ENCODE data around the gene ARIH2.

Gene ARIH2

DNA sequence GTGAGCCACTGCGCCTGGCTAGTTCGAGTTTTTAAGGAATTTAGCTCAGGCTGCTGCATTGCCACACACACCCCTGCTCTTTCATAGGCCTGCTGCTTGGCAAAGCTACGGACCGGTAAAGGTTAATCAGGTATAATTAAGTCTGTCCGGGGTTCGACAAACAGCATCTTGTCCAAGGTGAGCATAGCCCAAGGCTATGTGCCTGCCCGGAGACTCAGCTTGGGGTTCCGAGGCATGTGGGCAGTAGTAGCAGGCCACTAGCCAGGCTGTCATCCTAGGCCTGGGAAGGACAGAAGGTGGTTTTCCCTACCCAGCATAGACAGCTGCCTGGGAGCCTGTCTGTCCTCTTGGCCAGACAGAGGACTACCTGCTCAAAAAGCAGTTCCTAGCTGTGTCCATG, 78.0 kb downstream of the ARIH2 start:
- TF ChIP-seq CREB1 (IDR thresholded peaks at IDR 0.05; ENCODE audit: low read depth) (no peak), ZBTB7A (IDR thresholded peaks at IDR 0.05; ENCODE audit: low read depth) (no peak), EP300 (IDR thresholded peaks at IDR 0.05; ENCODE audit: borderline replicate concordance) (no peak), EGR1 (IDR thresholded peaks at IDR 0.05) (no peak)

DNA sequence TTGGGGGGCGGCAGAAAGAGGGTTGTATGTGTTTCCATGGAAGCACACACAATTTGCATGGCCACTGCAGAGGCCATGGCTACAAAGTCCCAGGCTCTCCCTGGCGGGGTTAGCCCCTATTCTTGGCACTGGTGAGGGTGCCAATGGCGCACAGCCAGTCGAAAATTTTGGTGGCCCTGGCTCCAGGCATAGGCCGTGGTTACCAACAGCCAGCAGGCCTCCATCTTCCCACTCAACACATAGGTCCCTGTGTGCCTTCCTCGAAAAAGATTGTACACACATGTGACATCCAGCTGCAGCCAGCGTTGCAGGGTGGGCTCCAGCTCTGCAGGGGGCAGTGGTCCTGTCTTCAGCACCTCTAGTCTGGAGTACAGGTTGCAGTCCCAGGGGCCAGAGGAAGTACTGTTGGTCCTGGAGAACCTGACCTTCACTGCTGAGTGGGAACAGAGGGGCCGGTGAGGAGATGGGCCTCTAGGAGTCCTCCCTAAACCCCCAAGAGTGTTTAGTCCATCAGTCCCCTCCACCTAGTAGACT, 78.5 kb downstream of the ARIH2 start:
- TF ChIP-seq, protein P1, sequence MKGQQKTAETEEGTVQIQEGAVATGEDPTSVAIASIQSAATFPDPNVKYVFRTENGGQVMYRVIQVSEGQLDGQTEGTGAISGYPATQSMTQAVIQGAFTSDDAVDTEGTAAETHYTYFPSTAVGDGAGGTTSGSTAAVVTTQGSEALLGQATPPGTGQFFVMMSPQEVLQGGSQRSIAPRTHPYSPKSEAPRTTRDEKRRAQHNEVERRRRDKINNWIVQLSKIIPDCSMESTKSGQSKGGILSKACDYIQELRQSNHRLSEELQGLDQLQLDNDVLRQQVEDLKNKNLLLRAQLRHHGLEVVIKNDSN (IDR thresholded peaks at IDR 0.05), result no peak
- TF ChIP-seq, protein P2, sequence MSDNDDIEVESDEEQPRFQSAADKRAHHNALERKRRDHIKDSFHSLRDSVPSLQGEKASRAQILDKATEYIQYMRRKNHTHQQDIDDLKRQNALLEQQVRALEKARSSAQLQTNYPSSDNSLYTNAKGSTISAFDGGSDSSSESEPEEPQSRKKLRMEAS (IDR thresholded peaks at IDR 0.05), result no peak
- TF ChIP-seq RAD21 (IDR thresholded peaks at IDR 0.05; ENCODE audit: low read depth), result no peak
- TF ChIP-seq TCF12 (IDR thresholded peaks at IDR 0.05; ENCODE audit: low read depth), result no peak
- TF ChIP-seq EP300 (IDR thresholded peaks at IDR 0.05; ENCODE audit: borderline replicate concordance), result no peak
- no peak for TF ChIP-seq CREB1 (IDR thresholded peaks at IDR 0.05; ENCODE audit: low read depth)
- no peak for TF ChIP-seq CEBPB (IDR thresholded peaks at IDR 0.05)
- no peak for TF ChIP-seq YY1 (IDR thresholded peaks at IDR 0.05; ENCODE audit: low read depth)
- TF ChIP-seq TEAD4 (IDR thresholded peaks at IDR 0.05), result no peak
- no peak for TF ChIP-seq ZBTB7A (IDR thresholded peaks at IDR 0.05; ENCODE audit: low read depth)
- TF ChIP-seq TAF1 (IDR thresholded peaks at IDR 0.05; ENCODE audit: low read depth), result no peak
- no peak for TF ChIP-seq NFIC (IDR thresholded peaks at IDR 0.05)
- TF ChIP-seq, protein P3, sequence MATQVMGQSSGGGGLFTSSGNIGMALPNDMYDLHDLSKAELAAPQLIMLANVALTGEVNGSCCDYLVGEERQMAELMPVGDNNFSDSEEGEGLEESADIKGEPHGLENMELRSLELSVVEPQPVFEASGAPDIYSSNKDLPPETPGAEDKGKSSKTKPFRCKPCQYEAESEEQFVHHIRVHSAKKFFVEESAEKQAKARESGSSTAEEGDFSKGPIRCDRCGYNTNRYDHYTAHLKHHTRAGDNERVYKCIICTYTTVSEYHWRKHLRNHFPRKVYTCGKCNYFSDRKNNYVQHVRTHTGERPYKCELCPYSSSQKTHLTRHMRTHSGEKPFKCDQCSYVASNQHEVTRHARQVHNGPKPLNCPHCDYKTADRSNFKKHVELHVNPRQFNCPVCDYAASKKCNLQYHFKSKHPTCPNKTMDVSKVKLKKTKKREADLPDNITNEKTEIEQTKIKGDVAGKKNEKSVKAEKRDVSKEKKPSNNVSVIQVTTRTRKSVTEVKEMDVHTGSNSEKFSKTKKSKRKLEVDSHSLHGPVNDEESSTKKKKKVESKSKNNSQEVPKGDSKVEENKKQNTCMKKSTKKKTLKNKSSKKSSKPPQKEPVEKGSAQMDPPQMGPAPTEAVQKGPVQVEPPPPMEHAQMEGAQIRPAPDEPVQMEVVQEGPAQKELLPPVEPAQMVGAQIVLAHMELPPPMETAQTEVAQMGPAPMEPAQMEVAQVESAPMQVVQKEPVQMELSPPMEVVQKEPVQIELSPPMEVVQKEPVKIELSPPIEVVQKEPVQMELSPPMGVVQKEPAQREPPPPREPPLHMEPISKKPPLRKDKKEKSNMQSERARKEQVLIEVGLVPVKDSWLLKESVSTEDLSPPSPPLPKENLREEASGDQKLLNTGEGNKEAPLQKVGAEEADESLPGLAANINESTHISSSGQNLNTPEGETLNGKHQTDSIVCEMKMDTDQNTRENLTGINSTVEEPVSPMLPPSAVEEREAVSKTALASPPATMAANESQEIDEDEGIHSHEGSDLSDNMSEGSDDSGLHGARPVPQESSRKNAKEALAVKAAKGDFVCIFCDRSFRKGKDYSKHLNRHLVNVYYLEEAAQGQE (IDR thresholded peaks at IDR 0.05; ENCODE audit: low read depth), result no peak
- TF ChIP-seq EGR1 (IDR thresholded peaks at IDR 0.05), result no peak
- TF ChIP-seq FOXM1 (IDR thresholded peaks at IDR 0.05; ENCODE audit: borderline replicate concordance, low read depth), result no peak

DNA sequence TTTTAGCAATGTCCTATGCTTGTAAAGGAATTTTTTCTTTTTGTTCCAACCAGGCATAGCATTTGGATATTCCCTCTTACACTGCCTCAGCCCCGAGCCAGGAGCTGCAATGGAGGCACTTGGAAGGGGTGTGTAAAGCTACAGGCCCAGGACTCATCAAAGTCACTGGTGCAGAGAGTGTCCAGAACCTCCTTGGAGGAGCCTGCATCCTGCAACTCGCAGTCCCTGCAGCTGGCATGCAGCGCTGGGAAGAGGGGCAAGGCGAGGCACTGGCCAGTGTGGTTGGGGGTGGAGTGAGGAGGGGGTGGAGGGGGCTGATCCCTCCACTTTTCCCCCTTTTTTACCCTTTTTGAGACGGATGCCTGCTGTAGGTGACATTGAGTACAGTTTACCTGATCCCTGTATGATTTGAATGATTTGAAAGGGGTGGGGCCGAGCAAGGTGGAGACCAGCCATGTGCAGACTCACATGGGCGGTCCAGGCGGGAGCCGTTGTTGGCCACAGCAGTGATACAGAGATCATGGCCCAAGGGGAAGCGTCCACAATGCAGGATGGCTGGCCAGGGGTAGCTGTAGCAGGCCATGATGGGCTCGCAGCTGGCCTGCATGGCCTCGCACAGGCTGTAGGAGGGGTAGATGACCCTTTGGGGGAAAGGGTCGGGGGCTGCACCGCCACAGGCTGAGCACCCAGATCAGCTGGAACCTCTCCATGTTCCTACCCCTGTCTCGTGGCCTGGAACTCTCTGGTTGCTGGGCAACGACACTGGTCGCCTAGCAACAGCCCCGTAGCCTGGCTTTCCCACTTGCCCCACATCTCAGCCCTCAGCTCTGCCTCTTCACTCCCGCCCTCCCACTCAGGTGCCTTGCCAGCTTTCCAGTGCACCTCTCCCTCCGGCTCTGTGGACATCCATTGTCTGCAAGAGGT, 79.3 kb downstream of the ARIH2 start:
- TF ChIP-seq, protein P1 (IDR thresholded peaks at IDR 0.05), result no peak
- TF ChIP-seq, protein P2 (IDR thresholded peaks at IDR 0.05), result no peak

DNA sequence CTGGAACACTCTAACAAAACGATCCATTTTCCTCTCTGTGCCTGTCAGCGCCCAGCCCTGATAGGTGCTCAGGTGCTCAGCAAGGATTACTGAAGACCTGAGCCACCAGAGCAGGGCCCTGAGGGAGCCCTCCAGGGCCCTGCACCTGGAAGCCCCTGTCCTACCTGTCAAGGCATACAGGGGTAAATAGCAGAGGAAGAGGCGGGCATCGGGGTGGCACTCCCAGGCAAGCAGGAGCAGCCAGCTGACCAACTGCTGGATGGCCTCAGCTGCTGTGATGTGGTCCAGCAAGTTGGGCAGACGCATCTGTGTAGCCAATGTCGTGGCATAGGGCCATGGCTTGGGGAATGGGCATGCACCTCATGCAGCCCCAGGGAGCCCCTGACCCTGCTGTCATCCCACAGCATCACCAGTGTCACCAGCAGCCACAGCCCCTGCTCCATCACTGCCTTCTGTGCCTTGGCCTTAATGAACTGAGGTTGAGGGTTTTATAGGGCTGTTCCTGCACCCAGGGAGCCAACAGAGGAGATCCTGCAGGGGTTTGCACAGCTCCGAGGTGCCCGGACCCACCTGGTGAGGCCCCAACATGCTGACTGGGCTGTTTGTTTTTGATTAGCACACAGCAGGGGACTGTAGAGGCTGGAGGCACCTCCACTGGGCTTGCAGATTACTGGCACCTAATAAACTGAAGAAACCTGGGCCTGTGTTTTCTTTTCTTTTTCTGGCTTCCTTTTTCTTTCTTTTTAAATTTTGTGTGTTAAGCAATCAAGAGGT, 80.6 kb downstream of the ARIH2 start:
- TF ChIP-seq EGR1 (IDR thresholded peaks at IDR 0.05), result no peak
- TF ChIP-seq RAD21 (IDR thresholded peaks at IDR 0.05; ENCODE audit: low read depth), result no peak
- TF ChIP-seq, protein P1 (IDR thresholded peaks at IDR 0.05), result no peak
- TF ChIP-seq FOXM1 (IDR thresholded peaks at IDR 0.05; ENCODE audit: borderline replicate concordance, low read depth), result no peak
- no peak for TF ChIP-seq EP300 (IDR thresholded peaks at IDR 0.05; ENCODE audit: borderline replicate concordance)

DNA sequence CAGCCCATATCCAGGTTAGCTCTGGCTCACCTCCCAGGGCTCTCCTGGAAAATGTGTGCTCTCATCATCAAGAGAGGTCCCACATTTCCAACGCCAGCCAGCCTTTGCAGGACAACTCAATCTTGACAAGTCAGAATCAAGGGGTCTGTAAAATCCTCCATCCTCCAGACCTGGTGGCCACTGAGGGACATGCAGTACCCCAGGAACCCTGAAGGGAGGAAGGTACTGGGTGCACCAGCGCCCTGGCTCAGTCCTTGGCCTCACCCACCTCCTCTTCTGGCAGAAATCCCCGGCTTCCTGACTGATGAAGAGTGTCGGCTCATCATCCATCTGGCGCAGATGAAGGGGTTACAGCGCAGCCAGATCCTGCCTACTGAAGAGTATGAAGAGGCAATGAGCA, 82.5 kb downstream of the ARIH2 start:
- TF ChIP-seq CREB1 (IDR thresholded peaks at IDR 0.05; ENCODE audit: low read depth), result no peak
- no peak for TF ChIP-seq FOXM1 (IDR thresholded peaks at IDR 0.05; ENCODE audit: borderline replicate concordance, low read depth)
- TF ChIP-seq, protein P2 (IDR thresholded peaks at IDR 0.05), result no peak
- no peak for TF ChIP-seq YY1 (IDR thresholded peaks at IDR 0.05; ENCODE audit: low read depth)
- TF ChIP-seq, protein P1 (IDR thresholded peaks at IDR 0.05), result no peak
- TF ChIP-seq CEBPB (IDR thresholded peaks at IDR 0.05), result no peak
- TF ChIP-seq EP300 (IDR thresholded peaks at IDR 0.05; ENCODE audit: borderline replicate concordance), result no peak
- no peak for TF ChIP-seq EGR1 (IDR thresholded peaks at IDR 0.05)
- TF ChIP-seq TCF12 (IDR thresholded peaks at IDR 0.05; ENCODE audit: low read depth), result no peak
- TF ChIP-seq TAF1 (IDR thresholded peaks at IDR 0.05; ENCODE audit: low read depth), result no peak
- TF ChIP-seq RAD21 (IDR thresholded peaks at IDR 0.05; ENCODE audit: low read depth), result no peak
- TF ChIP-seq, protein P3 (IDR thresholded peaks at IDR 0.05; ENCODE audit: low read depth), result no peak
- TF ChIP-seq NFIC (IDR thresholded peaks at IDR 0.05), result no peak
- no peak for TF ChIP-seq ZBTB7A (IDR thresholded peaks at IDR 0.05; ENCODE audit: low read depth)
- TF ChIP-seq TEAD4 (IDR thresholded peaks at IDR 0.05), result no peak

All from Ishikawa (cell line).